Activated naive CD8-positive, alpha-beta T cell treated with anti-CD3 and anti-CD28 coated beads for 36 hours (primary cell): ENCODE data around the gene RUNX3. TPM values are rescaled to one million over a fixed set of nuclear protein-coding genes. Genes with fewer than 3 reads are reported as not detected.
A peak's percentile ranks its signal among the peaks of the same experiment; 100 is the strongest.

ENCODE experiments used
- DNase-seq: peaks from one replicate; pipeline ENCODE4 v3.0.0; 2021
- H3K27ac Mint-ChIP-seq: one replicate; pipeline ENCODE4 v1.8.0; 2022; ENCODE audit warnings: mild to moderate bottlenecking, moderate library complexity, mixed read lengths
- H3K27me3 Mint-ChIP-seq: one replicate; pipeline ENCODE4 v1.8.0; 2022; ENCODE audit warnings: mild to moderate bottlenecking, mixed read lengths
- H3K36me3 Mint-ChIP-seq: one replicate; pipeline ENCODE4 v1.8.0; 2021; ENCODE audit warnings: mild to moderate bottlenecking, mixed read lengths
- H3K4me1 Mint-ChIP-seq: one replicate; pipeline ENCODE4 v1.8.0; 2021; ENCODE audit warnings: mixed read lengths
- H3K4me3 Mint-ChIP-seq: one replicate; pipeline ENCODE4 v1.8.0; 2022; ENCODE audit warnings: mild to moderate bottlenecking, moderate library complexity, mixed read lengths
- H3K9me3 Mint-ChIP-seq: one replicate; pipeline ENCODE4 v1.8.0; 2022; ENCODE audit warnings: mixed read lengths
- total RNA-seq, 2 experiments: library from RNA; stranded (reverse); gene quantifications; one replicate each; pipeline ENCODE4 v1.2.3, GENCODE V29; 2021

Gene RUNX3
- total RNA-seq, 2 experiments from 2014 or later, result 144 TPM

DNA sequence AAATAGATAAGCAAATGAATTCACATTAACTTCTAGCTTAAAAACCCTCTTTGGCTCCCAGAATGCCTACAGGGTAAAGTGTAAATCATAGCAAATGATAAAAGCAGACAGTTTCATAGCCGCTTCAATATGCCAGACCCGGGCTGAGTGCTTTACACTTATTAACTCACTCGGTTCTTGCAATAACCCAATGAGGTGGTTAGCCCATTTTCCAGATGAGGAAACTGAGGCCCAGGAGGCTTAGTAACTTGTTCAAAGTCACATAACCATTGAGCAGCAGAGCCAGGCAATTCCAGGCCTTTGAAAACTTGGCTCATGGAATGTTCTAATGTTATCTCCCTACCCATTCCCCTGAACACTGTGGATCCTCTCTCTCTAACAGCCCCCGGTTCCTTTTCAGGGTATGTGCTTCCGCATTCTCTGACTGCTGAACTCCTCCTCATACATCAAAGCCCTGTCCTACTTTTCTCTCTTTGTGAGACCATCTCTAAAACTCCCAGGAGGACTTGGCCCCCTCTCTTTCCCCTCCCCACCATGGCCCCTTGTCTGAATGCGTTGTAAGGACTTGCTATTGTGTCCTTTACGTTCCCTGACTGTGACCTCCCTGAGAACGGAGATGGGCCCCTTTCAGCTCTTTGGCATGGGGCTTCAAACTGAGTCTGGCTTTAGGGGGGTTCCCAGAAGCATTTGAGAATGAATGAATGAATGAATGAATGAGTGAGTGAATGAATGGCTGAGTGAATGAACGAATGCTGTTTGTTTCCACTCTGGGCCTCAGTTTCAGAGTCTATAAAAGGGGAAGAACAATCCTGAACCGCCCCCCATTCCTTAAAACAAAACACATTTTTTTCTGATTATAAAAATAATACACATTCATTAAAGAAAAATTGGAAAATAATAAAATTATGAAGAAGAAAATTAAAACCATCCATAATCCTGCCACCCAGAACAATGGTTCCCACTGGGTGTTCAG is 15.6 kb upstream of the RUNX3 start:
- Mint-ChIP-seq H3K27me3 (no peaks in the 10 kb centered on the region), H3K27ac (no peak overlapping the region), H3K4me3 (no peak overlapping the region), H3K4me1 (peaks cover 70% of the 10 kb centered on the region), H3K9me3 (no peaks in the 10 kb centered on the region), H3K36me3 (peaks cover 62% of the 10 kb centered on the region)
- no peak for DNase-seq

DNA sequence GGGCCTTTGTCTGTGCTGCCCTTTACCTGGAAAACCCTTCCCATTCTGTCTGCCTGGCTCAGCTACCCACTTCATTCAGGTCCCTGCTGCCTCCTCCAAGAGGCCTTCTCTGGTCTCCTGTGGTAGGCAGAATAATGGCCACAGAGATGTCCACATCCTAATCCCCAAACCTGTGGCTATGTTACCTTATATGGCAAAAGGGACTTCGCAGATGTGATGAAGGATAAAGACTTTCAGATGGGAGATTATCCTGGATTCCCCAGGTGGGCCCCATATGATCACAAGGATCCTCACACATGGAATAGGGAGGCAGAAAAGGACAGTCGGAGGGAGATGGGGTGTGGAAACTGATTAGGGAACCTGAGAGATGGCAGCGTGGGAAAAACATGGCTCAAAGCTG is 14.2 kb upstream of the RUNX3 start:
- H3K27ac Mint-ChIP-seq, result peak overlapping the region; percentile 23
- H3K36me3 Mint-ChIP-seq, result peaks cover 60% of the 10 kb centered on the region
- no peak overlapping the region for H3K4me3 Mint-ChIP-seq
- H3K27me3 Mint-ChIP-seq, result no peaks in the 10 kb centered on the region
- no peaks in the 10 kb centered on the region for H3K9me3 Mint-ChIP-seq
- DNase-seq, result no peak
- peaks cover 68% of the 10 kb centered on the region for H3K4me1 Mint-ChIP-seq

DNA sequence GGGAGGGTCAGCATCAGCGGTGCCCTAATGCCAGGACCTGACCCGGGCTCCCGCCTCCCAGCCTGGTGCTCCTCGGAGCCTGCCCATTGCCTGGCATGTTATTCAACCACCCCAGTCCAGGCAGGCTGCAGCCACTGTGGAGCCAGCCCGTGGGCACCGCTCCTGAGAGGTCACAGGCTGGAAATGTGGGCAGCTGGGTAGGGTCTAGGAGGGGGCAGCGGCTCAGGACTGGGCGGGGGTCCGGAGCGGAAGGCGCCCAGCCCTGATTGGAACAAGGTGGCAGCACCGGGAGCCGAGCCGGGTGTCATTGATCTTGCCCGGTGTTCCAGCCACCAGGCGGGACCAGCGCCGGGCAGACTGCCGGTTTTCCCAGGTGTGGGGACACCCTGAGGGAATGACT is 12.7 kb upstream of the RUNX3 start:
- H3K27me3 Mint-ChIP-seq, result no peaks in the 10 kb centered on the region
- no peaks in the 10 kb centered on the region for H3K9me3 Mint-ChIP-seq
- peaks cover 59% of the 10 kb centered on the region for H3K36me3 Mint-ChIP-seq

DNA sequence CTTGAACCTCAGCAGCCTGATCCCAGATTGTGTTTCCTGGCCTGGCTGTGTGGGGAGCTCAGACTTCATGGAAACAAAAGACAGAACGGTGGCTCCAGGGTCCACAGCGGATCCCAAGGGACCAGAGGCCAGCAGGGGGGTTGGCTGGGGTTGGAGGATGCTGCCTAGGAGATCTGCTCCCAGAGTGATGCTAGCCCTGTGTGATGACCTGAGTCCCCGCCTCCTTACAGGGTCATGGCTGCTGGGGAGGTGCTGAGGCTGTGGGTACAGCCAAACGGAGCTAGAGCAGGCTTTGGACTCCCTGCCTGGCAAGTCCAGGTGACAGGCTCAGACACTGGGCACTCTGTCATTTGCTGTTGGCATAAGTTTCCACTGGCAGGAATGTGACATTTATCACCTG is 11.5 kb upstream of the RUNX3 start:
- Mint-ChIP-seq H3K9me3 (no peaks in the 10 kb centered on the region), H3K4me3 (no peak overlapping the region), H3K4me1 (peaks cover 71% of the 10 kb centered on the region), H3K27me3 (no peaks in the 10 kb centered on the region), H3K27ac (peak overlapping the region; percentile 18), H3K36me3 (peaks cover 54% of the 10 kb centered on the region)
- no peak for DNase-seq

More for the DNA sequence above, 12.7 kb upstream of the RUNX3 start:
- no peak for DNase-seq
- Mint-ChIP-seq H3K4me1 (peaks cover 67% of the 10 kb centered on the region), H3K4me3 (no peak overlapping the region), H3K27ac (peak overlapping the region; percentile 75)

DNA sequence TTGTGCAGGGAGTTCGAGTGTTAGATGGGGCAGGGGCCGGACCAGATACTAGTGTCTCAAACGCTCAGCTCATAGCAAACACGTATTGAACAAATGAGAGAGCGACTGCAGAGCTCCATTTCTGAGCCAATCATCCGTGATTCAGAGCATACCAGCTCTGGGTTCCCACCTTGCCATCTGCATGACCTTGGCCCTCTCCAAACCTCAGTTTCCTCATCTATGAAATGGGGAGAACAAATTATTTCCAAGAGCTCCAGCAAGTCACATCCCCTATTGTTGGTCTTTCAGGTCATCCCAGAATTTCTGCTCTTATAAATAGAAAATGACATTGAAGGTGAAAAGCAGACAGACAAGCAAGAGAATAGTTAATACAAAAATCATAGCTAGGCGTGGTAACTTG is 10.2 kb upstream of the RUNX3 start:
- DNase-seq, result no peak
- Mint-ChIP-seq H3K4me1 (peaks cover 79% of the 10 kb centered on the region), H3K9me3 (no peaks in the 10 kb centered on the region), H3K36me3 (peaks cover 54% of the 10 kb centered on the region), H3K4me3 (no peak overlapping the region), H3K27me3 (no peaks in the 10 kb centered on the region), H3K27ac (peak overlapping the region; percentile 60)

DNA sequence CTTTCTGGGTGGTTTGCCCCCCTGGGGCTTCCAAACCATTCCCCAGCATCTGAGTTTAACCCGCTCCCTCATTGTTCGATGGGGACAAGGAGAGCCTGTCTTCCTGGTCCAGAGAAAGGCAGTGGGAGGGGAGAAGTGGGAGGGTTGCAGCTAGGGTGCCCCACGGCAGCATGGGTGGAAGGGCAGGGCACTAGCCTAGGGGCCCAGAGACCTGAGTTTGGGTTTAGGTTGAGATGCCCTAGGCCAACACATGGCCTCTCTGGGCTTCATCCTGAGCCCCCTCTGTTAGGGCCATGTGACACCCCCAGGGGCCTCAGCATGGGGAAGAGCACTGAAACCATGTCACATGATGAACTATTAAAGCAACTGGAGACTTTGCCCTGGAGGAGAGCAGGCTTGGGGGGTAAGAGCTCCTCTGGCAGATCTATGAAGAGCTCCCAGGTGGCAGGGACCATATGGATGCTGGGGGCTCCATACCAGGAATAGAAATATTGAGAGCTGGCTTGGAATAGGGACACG is 9.7 kb upstream of the RUNX3 start:
- peak overlapping the region; percentile 60 for H3K27ac Mint-ChIP-seq
- H3K9me3 Mint-ChIP-seq, result no peaks in the 10 kb centered on the region

DNA sequence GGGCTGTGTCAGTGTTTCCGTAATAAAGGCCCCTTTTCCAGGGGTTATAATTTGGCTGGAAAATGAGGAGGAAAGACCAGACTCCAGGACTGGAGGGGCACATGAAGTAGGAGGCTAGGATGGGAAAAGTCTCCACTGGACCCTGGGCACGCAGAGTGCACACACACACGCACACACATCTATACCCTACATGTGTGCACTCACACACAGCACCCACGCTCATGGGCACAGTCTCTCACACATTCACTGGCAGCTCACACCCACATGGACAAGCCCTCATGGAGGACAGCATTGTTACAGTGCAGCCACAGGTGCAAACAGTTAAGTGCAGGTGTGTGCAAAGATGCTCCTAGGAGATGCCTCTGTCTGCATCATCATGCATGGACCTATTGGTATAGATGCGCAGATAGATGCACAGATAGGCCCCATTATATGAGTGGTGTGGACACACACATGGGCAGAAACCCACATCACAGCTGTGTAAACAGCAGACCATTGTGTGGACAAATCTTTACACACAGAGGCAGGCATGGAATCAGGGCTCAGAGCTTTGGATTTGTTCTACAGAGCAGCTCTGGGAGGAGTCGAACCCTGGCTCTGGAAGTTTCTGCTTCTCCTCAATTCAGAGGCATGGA is 9.1 kb upstream of the RUNX3 start:
- Mint-ChIP-seq H3K27ac (peak overlapping the region; percentile 45), H3K36me3 (peaks cover 52% of the 10 kb centered on the region), H3K4me3 (no peak overlapping the region), H3K27me3 (no peaks in the 10 kb centered on the region), H3K4me1 (peaks cover 78% of the 10 kb centered on the region), H3K9me3 (no peaks in the 10 kb centered on the region)
- DNase-seq, result no peak

More for the DNA sequence above, 9.7 kb upstream of the RUNX3 start:
- H3K36me3 Mint-ChIP-seq, result peaks cover 52% of the 10 kb centered on the region
- H3K4me1 Mint-ChIP-seq, result peaks cover 78% of the 10 kb centered on the region
- H3K4me3 Mint-ChIP-seq, result no peak overlapping the region
- no peak for DNase-seq
- H3K27me3 Mint-ChIP-seq, result no peaks in the 10 kb centered on the region

DNA sequence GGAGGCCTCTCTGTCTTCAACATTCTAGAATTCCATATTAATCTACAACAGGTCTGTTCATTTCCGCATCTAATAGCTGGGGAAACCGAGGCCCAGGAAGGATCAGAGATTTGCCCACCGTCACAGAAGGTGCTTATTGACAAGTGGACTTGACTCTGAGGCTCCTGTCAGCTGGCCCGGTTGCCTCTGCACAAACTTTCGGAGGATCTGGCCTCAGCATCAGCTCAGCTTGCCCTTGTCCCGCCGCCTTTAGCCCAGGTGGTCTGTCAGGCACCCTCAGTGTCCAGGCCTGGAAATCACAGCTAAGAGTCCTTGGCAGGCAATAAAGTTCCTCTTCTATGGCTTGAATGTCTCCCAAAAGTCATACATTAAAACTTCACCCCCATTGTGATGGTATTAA is 8.2 kb upstream of the RUNX3 start:
- H3K36me3 Mint-ChIP-seq, result peaks cover 57% of the 10 kb centered on the region
- H3K4me1 Mint-ChIP-seq, result peaks cover 82% of the 10 kb centered on the region
- DNase-seq, result no peak
- peak overlapping the region; percentile 71 for H3K27ac Mint-ChIP-seq
- H3K9me3 Mint-ChIP-seq, result no peaks in the 10 kb centered on the region
- H3K4me3 Mint-ChIP-seq, result no peak overlapping the region
- no peaks in the 10 kb centered on the region for H3K27me3 Mint-ChIP-seq

DNA sequence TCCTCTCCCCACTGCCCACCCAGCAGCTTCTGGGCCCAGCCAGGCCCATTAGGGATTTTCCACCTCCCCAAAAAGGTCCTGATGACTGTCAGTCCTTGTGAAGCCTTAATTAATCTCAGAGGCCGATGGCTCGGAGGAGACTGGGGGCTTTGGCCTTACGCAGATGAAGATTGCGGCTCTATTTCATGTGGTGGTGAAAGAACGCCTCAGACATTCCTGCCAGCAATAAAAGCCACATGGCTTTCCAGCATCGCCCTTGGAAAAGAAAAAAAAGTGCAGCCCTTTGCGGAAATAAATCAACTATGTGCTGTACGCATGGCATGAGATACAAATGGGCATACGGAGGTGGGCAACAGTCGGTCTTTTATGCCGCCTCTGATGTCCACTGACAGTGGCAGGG is 6.6 kb upstream of the RUNX3 start:
- Mint-ChIP-seq H3K27ac (peak overlapping the region; percentile 45), H3K27me3 (no peaks in the 10 kb centered on the region), H3K36me3 (peaks cover 61% of the 10 kb centered on the region), H3K4me1 (peaks cover 83% of the 10 kb centered on the region), H3K4me3 (peak overlapping the region; percentile 1), H3K9me3 (no peaks in the 10 kb centered on the region)
- DNase-seq, result no peak

DNA sequence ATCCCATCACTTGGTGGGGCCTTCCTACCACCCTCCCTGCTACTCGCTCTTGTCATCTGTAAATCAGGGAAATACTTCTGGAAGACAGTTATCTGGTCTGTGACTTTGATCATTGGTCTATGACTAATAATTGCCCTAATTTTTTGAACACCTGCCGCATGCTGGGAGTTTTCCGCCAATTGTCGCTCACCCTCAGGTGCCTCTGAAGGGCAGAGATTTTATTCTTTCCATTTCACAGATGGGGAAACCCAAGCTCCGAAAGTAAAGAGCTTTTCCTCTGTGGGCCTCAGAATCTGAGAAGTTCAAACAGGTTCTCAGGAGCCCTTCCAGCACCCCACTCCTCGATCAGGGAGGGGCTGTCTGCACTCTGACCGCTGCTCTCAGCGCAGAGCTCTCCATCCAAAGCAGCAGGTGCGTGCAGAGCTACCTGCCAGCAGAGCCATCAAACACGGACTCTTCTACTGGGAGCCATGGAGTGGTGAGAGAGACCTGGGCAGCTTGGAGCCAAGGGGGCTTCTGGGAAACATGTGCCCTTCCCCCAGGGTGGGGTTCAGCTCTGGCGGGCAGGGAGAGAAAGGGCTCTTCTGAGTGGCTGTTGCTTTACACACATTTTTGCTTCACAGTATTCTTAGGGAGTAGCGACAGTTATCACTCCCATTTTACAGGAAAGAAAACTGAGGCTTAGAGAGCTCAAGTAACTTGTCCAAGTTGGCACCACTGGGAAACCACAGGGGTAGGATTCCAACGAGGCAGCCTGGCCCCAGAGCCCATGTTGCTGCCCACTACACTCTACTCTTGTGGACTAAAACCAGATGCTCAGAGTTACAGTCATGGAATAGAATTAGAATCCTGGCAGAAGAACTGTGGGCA is 5.8 kb upstream of the RUNX3 start:
- Mint-ChIP-seq H3K4me1 (peaks cover 80% of the 10 kb centered on the region), H3K9me3 (no peaks in the 10 kb centered on the region), H3K4me3 (peak overlapping the region; percentile 18), H3K27ac (peak overlapping the region; percentile 70), H3K27me3 (no peaks in the 10 kb centered on the region), H3K36me3 (peaks cover 61% of the 10 kb centered on the region)
- no peak for DNase-seq

DNA sequence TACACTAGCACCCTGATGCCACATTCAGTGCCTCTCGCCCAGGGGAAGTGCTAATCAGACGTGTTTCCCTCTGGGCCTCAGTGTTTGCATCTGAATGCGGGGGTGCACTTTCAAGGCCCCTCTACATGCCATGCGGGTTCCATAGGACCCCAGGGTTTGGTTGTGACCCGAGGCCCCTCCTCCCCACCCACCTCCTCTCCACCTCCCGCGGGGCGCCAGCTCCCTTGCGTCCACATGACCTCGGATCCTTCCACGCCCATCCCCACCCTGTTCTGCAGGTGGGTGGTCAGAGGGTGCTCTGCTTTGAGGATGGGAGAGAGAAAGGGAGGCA is 5.1 kb upstream of the RUNX3 start:
- no peaks in the 10 kb centered on the region for H3K9me3 Mint-ChIP-seq
- no peak overlapping the region for H3K4me3 Mint-ChIP-seq
- DNase-seq, result no peak
- H3K4me1 Mint-ChIP-seq, result peaks cover 75% of the 10 kb centered on the region
- H3K27me3 Mint-ChIP-seq, result no peaks in the 10 kb centered on the region
- H3K27ac Mint-ChIP-seq, result peak overlapping the region; percentile 70
- peaks cover 57% of the 10 kb centered on the region for H3K36me3 Mint-ChIP-seq

DNA sequence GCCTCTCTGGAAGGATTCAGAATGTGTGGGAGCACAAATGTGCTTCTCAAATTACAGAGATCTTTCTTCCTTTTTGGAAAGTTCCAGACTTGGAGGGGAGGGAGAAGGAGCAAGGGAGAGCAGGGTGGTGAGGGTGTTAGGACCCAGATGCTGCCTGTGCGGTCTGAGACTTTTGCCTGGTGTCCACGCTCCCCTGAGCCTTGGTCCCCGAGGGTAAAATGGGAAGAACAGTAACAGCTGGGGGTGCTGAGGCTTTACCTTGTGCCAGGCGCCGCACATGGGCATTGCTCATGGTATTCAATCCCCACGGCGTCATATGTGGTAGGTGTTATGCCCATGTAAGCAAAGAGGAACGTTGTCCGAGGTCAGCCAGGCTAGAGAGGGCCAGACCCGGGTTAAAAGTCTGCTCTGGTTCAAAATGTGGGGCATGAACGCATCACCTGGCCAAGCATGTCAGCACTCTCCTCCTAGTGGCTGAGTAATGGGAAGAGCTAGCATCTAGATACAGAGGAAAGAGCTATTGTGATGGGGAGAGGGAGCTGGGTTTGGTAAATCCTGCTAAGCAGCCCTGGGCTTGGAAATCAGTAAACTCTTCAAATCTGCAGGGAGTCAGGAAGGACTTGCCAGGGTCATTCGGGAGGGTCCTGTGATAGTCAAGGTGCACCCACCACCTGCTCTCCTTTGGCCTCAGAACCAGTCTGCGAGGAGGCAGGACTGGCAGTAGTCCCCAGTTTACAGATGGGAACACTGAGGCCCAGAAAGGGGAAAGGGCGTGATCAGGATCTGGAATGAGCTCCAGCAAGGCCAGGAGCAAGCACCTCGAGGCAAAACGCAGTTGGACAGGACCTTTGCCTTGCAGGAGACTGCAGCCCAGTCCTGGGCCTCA is 4.5 kb upstream of the RUNX3 start:
- no peaks in the 10 kb centered on the region for H3K27me3 Mint-ChIP-seq
- H3K9me3 Mint-ChIP-seq, result no peaks in the 10 kb centered on the region
- H3K4me3 Mint-ChIP-seq, result peak overlapping the region; percentile 70
- H3K36me3 Mint-ChIP-seq, result peaks cover 52% of the 10 kb centered on the region
- H3K27ac Mint-ChIP-seq, result peak overlapping the region; percentile 81
- no peak for DNase-seq
- peaks cover 70% of the 10 kb centered on the region for H3K4me1 Mint-ChIP-seq

DNA sequence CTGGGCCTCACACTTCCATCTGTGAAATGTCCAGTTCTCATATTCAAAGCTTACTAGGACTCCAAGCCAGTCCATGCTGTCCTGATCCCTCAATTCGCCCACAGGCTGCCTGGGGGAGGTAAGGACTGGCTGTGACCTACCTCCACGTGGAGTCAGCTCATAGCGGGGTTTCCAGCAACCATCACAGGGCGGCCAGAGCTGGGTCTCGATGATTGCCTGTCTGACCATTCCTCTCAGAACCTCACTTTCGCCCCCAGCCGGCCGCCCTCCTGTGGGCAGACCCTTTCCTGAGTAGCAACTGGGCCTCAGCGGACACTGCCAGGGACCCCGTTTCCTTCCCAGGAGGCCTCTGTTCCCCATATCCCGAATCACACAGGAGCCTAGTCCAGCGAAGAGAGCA is 3.4 kb upstream of the RUNX3 start:
- peak overlapping the region; percentile 81 for H3K27ac Mint-ChIP-seq
- H3K4me1 Mint-ChIP-seq, result peaks cover 62% of the 10 kb centered on the region
- H3K27me3 Mint-ChIP-seq, result no peaks in the 10 kb centered on the region
- H3K4me3 Mint-ChIP-seq, result peak overlapping the region; percentile 70
- no peaks in the 10 kb centered on the region for H3K9me3 Mint-ChIP-seq
- peaks cover 52% of the 10 kb centered on the region for H3K36me3 Mint-ChIP-seq
- no peak for DNase-seq

DNA sequence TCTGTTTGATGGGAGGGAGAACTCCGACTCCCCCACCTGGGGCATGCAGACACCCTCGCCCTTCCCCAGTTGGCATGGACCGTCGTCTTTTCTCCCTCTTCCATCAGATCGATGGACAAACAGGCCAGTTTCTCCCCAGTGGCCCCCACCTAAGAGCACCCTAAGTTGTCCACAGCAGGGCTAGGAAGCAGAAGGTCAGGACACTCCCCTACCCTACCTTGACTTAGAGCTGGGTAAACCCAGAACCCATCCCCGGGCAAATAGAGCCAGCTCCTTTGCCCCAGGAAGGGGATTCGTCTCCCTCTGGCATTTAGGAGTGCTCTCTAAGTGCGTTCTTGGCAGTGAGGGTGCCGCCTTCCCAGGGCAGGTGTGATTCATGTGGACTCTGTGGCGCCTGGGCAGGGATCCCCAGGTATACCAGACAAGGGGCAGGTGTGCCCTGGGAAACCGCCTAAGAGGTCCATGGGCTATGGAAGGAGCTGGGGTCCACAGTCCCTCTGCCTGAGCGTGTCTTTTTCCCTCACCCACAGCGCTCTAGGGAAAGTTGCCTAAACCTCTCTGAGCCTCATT is 2.7 kb upstream of the RUNX3 start:
- Mint-ChIP-seq H3K9me3 (no peaks in the 10 kb centered on the region), H3K36me3 (peaks cover 52% of the 10 kb centered on the region), H3K27ac (peak overlapping the region; percentile 81), H3K27me3 (no peaks in the 10 kb centered on the region), H3K4me1 (peaks cover 57% of the 10 kb centered on the region), H3K4me3 (peak overlapping the region; percentile 70)
- DNase-seq, result no peak
